Ishikawa (cell line): ENCODE data around the gene LRFN4.

Experiments
- CEBPB ChIP-seq: IDR thresholded peaks from 2 replicates; pipeline ENCODE4 v1.6.1; 2012
- CREB1 ChIP-seq: IDR thresholded peaks from 2 replicates; pipeline ENCODE4 v1.6.1; 2012; ENCODE audit warnings: low read depth
- EGR1 ChIP-seq: IDR thresholded peaks from 2 replicates; pipeline ENCODE4 v1.6.1; 2012
- EP300 ChIP-seq: IDR thresholded peaks from 2 replicates; pipeline ENCODE4 v1.6.1; 2012; ENCODE audit warnings: borderline replicate concordance
- FOXM1 ChIP-seq: IDR thresholded peaks from 2 replicates; pipeline ENCODE4 v1.6.1; 2012; ENCODE audit warnings: low read depth, borderline replicate concordance
- NFIC ChIP-seq: IDR thresholded peaks from 2 replicates; pipeline ENCODE4 v1.6.1; 2012
- RAD21 ChIP-seq: IDR thresholded peaks from 2 replicates; pipeline ENCODE4 v1.6.1; 2012; ENCODE audit warnings: low read depth
- TAF1 ChIP-seq: IDR thresholded peaks from 2 replicates; pipeline ENCODE4 v1.6.1; 2012; ENCODE audit warnings: low read depth, mild to moderate bottlenecking
- TCF12 ChIP-seq: IDR thresholded peaks from 2 replicates; pipeline ENCODE4 v1.6.1; 2012; ENCODE audit warnings: low read depth
- TEAD4 ChIP-seq: IDR thresholded peaks from 2 replicates; pipeline ENCODE4 v1.6.1; 2012
- YY1 ChIP-seq: IDR thresholded peaks from 2 replicates; pipeline ENCODE4 v1.6.1; 2012; ENCODE audit warnings: low read depth
- ZBTB7A ChIP-seq: IDR thresholded peaks from 2 replicates; pipeline ENCODE4 v1.6.1; 2012; ENCODE audit warnings: low read depth
- TF ChIP-seq, protein P1 (sequence below): IDR thresholded peaks from 2 replicates; pipeline ENCODE4 v1.6.1; 2012
- TF ChIP-seq, protein P2 (sequence below): IDR thresholded peaks from 2 replicates; pipeline ENCODE4 v1.6.1; 2012; ENCODE audit warnings: low read depth, mild to moderate bottlenecking
- TF ChIP-seq, protein P3 (sequence below): IDR thresholded peaks from 2 replicates; pipeline ENCODE4 v1.6.1; 2012

Gene LRFN4

GRCh38 chr11:66879999-66880398 is 23.1 kb downstream of the LRFN4 start:
- TF ChIP-seq EP300: no peak
- TF ChIP-seq TAF1: no peak

- peak; percentile 77 for TF ChIP-seq TCF12
- no peak for TF ChIP-seq CREB1
- TF ChIP-seq YY1: peak; percentile 57
- peak; percentile 8 for TF ChIP-seq TEAD4
- TF ChIP-seq, protein P1, sequence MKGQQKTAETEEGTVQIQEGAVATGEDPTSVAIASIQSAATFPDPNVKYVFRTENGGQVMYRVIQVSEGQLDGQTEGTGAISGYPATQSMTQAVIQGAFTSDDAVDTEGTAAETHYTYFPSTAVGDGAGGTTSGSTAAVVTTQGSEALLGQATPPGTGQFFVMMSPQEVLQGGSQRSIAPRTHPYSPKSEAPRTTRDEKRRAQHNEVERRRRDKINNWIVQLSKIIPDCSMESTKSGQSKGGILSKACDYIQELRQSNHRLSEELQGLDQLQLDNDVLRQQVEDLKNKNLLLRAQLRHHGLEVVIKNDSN: peak; percentile 22; the same call in 1 of the 2 replicates
- TF ChIP-seq, protein P2, sequence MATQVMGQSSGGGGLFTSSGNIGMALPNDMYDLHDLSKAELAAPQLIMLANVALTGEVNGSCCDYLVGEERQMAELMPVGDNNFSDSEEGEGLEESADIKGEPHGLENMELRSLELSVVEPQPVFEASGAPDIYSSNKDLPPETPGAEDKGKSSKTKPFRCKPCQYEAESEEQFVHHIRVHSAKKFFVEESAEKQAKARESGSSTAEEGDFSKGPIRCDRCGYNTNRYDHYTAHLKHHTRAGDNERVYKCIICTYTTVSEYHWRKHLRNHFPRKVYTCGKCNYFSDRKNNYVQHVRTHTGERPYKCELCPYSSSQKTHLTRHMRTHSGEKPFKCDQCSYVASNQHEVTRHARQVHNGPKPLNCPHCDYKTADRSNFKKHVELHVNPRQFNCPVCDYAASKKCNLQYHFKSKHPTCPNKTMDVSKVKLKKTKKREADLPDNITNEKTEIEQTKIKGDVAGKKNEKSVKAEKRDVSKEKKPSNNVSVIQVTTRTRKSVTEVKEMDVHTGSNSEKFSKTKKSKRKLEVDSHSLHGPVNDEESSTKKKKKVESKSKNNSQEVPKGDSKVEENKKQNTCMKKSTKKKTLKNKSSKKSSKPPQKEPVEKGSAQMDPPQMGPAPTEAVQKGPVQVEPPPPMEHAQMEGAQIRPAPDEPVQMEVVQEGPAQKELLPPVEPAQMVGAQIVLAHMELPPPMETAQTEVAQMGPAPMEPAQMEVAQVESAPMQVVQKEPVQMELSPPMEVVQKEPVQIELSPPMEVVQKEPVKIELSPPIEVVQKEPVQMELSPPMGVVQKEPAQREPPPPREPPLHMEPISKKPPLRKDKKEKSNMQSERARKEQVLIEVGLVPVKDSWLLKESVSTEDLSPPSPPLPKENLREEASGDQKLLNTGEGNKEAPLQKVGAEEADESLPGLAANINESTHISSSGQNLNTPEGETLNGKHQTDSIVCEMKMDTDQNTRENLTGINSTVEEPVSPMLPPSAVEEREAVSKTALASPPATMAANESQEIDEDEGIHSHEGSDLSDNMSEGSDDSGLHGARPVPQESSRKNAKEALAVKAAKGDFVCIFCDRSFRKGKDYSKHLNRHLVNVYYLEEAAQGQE: no peak
- TF ChIP-seq, protein P3, sequence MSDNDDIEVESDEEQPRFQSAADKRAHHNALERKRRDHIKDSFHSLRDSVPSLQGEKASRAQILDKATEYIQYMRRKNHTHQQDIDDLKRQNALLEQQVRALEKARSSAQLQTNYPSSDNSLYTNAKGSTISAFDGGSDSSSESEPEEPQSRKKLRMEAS: peak; percentile 97
- TF ChIP-seq FOXM1: no peak
- TF ChIP-seq RAD21: no peak; the same call in 1 of the 2 replicates
- TF ChIP-seq TAF1: no peak
- no peak for TF ChIP-seq EGR1
- TF ChIP-seq NFIC: peak; percentile 78
These were observed 23.9 kb downstream of the LRFN4 start for GRCh38 chr11:66880496-66881450.

- peak; percentile 12; the same call in 1 of the 2 replicates for TF ChIP-seq RAD21
- TF ChIP-seq, protein P1: no peak
These were observed 24.6 kb downstream of the LRFN4 start for GRCh38 chr11:66881451-66881835.

DNA sequence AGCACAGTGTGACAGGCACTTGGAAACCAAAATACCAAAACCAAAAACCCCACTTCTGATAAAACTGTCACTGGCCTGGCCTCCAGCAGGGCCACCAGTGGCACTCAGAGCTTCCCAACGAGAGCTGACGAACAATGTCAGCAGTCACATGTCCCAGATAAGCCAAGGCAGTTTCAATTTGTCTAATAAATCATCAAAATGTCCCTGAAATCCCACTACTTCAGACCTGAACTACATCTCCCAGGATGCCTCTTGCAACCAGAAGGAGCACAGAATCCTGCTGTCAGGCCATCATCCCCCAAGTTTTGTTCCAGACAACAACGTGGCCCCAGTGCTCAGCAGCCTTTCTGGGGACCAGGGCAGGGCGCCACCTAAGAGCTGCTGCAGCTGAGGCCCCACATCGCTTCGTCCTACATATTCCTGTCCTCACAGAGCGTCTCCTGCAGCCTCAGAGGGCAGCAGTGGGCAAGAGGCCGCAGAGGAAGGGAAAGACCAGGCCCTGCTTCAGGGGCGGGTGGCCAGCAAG is 25.1 kb downstream of the LRFN4 start:
- TF ChIP-seq, protein P3: no peak
- TF ChIP-seq CEBPB (no peak), TCF12 (no peak), CREB1 (no peak), EP300 (no peak), YY1 (no peak), ZBTB7A (no peak), EGR1 (no peak), TAF1 (no peak), TEAD4 (no peak), RAD21 (no peak)
- TF ChIP-seq, protein P1: no peak

DNA sequence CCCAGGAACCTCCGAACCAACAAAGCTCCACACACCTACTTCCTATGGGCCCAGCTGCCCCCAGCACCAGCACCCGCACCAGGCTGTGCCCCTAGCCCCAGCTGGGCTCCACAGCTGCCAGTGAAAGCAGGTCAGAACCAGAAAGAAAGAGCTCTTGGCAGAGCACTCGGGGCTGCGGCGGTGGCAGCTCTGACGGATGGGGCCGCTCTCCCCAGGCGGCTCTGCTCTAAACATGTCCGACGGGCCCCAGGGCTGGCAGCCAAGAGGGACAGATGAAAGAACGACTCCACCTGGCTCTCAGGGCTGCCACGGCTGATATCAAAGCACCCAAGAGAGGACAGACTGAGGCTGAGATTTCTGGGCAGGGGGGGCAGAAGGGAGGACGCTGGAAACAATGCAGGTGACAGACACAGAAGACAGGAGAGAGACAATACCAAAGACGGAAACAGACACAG is 25.7 kb downstream of the LRFN4 start:
- TF ChIP-seq EP300 (no peak), CREB1 (no peak), ZBTB7A (no peak), RAD21 (no peak), TEAD4 (no peak), NFIC (peak; percentile 32), YY1 (no peak), TAF1 (no peak), TCF12 (0 out of 2 replicates have a peak, but pooled peaks have one; percentile 2), CEBPB (no peak), FOXM1 (no peak), EGR1 (no peak)
- TF ChIP-seq, protein P2: no peak
- TF ChIP-seq, protein P3: no peak; the same call in 1 of the 2 replicates
